AG10803 (cell line): ENCODE results near the gene RAC2.
A peak's percentile ranks its signal among the peaks of the same experiment; 100 is the strongest.

ENCODE experiments used
- DNase-seq: peaks from one replicate; pipeline ENCODE4 v3.0.0; 2010; ENCODE audit warnings: low read depth
- H3K4me3 ChIP-seq: 2 replicates; pipeline ENCODE4 v1.5.1; 2011; ENCODE audit warnings: mild to moderate bottlenecking, low read length, control low read depth
- TF ChIP-seq, protein P1 (sequence below): conservative IDR thresholded peaks from 2 replicates; pipeline ENCODE4 v1.5.1; 2011; ENCODE audit warnings: mild to moderate bottlenecking, low read length, control low read depth, inconsistent platforms

The RAC2 gene

DNA sequence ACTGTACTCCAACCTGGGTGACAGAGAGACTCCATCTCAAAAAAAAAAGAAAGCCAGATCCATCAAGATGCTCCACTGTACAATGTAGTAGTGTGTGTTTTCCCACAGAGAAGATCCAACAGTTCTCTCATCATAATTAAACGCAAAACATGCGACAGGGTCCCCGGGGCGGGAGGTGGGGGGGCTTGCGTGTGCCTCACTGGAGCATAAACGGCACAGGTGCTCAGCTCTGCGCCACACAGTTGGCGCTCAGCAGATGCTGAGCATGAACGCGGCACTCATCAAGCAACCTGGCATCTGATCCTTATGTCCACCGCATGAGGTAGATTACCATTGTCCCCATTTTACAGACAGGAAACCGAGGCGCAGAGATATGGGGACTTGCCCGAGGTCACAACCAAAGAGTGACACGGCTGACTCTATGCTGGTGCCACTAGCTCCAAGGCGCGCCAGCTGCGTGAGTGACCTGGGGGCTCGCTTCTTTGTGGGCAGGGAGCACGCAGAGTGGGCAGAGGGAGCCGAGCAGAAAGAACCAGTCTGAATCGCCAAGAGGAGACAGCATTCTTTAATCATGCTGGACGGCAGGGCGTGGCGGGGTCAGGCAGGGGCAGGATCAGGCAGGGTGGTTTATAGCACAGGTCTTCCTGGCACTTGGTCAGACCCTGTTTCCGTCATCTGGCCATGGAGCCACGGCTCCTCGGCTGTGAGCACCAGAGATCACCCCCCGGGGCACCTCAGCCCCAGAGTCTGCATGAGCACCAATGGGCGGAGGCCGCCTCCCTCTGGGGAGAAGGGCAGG, 64.2 kb downstream of the RAC2 start:
- DNase-seq: no peak
- H3K4me3 ChIP-seq: no peak overlapping the region
- TF ChIP-seq, protein P1, sequence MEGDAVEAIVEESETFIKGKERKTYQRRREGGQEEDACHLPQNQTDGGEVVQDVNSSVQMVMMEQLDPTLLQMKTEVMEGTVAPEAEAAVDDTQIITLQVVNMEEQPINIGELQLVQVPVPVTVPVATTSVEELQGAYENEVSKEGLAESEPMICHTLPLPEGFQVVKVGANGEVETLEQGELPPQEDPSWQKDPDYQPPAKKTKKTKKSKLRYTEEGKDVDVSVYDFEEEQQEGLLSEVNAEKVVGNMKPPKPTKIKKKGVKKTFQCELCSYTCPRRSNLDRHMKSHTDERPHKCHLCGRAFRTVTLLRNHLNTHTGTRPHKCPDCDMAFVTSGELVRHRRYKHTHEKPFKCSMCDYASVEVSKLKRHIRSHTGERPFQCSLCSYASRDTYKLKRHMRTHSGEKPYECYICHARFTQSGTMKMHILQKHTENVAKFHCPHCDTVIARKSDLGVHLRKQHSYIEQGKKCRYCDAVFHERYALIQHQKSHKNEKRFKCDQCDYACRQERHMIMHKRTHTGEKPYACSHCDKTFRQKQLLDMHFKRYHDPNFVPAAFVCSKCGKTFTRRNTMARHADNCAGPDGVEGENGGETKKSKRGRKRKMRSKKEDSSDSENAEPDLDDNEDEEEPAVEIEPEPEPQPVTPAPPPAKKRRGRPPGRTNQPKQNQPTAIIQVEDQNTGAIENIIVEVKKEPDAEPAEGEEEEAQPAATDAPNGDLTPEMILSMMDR: no peak

DNA sequence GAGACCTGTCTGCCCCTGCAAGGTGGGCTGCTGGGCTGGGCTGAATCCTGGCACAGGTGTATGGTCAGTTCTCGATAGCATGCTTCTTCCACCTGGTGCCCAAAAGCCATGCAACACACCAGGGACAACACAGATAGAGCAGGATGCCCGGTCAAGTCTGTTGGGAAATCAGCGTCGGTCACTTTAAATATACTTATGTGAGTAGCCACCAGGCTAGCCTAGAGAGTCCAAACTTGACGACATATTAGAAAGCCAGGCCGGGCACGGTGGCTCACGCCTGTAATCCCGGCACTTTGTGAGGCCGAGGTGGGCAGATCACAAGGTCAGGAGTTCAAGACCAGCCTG, 65.0 kb downstream of the RAC2 start:
- TF ChIP-seq, protein P1: no peak
- no peak overlapping the region for H3K4me3 ChIP-seq
- no peak for DNase-seq

DNA sequence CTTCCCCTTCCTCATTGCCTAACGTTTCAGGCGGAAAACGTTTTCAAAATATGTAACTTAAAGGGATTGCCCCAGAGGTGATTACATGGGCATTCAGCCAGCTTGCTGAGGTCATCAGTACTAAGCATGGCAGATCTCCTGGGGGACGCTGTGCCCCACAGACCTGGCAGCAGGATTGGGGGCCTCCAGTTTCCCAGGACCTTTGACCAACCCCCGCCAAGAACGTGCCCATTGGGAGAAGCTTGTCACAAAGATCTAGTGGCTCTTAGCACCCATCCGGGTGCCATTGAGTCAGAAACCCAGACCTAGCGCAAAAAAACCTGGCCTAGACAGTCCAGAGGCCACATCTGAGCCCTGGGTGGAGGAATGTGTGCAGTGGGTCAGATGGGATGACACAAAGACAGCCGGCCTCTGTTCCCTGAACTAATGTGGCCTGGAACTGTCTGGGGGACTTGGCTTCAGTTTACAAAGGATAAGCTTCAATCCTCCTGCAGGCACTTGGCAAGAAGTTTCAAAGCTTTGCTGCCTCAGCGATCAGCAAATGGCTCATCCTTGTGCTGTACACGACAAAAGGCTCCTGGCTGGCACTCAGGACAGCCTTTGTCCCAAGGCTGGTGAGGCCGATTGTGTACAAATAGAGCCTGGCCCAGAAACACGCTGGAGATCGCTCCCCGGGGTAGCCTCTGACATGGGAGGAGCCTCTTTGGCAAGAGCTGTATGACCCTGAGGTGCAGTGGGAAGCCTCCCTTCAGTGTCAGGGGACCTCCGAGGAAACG, 65.5 kb downstream of the RAC2 start:
- H3K4me3 ChIP-seq: no peak overlapping the region
- TF ChIP-seq, protein P1: no peak
- no peak for DNase-seq

DNA sequence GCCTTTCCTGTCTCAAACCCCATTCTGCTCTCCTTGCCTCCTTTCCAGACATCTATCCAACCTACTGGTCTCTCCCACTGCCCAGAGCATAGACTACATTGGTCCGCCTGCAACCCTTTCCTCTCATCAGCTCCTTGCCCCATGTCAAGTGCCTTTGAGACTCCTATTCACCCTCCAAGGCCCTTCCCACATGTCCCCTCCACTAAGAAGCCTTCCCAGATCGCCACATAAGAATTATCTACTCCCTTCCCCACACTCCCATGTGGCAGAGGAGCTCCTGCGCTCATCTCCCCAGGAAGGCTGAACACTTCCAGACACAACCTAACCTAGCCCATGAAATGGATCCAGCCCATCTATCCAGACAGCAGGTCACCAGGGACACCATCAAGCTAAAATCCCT, 66.3 kb downstream of the RAC2 start:
- DNase-seq: no peak
- TF ChIP-seq, protein P1: no peak
- H3K4me3 ChIP-seq: no peak overlapping the region

DNA sequence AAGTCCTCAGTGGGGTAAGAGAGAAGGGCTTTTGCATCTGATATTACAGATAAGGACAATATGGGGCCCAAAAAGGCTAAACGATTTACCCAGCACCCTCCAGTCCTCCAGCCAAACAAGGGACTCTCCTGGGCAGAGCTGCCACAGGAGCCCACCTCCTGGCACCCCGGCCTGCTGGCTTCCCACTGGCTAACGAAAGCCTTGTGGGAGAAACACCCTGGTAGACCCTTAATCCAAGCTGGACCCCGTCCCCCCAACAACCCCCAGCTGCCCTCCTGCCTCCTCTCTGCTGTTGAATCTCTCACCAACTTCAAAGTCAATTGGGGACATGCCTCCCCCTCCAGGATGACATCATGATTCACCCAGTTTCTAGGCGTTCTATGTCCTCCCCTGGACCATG, 66.8 kb downstream of the RAC2 start:
- TF ChIP-seq, protein P1: no peak
- DNase-seq: no peak
- H3K4me3 ChIP-seq: no peak overlapping the region

DNA sequence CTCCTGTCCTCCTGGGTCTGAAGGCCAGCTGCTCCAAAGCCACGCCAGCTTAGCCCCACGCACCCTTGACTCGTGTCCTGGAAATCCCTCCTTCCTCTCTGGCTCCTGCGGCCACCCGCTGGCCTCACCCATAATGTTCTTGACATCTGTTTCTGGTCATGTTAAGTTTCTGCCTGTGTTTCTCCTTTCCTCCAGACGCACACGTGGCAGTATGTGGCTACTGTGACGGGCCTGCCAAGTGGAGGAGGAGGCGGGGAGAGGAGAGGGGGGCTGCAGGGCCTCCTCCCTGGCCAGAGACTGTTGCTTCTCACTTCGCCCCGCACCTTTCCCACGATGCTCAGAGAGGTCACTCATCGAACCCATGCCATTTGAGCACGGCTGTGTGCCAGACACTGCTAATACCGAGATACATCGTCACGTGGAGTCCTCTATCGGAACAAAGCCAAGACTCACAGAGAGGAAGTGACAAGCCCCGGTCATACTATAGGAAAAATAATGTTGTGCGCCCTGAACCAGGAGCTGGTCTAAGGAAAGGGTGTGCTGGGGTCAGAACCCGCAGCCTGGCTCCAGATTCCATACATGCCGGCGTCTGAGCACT, 67.5 kb downstream of the RAC2 start:
- TF ChIP-seq, protein P1: 0 out of 2 replicates have a peak, but pooled peaks have one; percentile 13
- DNase-seq: peak; percentile 92
- H3K4me3 ChIP-seq: peak overlapping the region; percentile 13
